GM20000 (cell line): Measurements from ENCODE around the gene TOPBP1.

Experiments used
- DNase-seq: peaks from one replicate; pipeline ENCODE4 v3.0.0; 2012; ENCODE audit warnings: low spot score
- CTCF ChIP-seq: IDR thresholded peaks from 2 replicates; pipeline ENCODE4 v1.5.1; 2012; ENCODE audit warnings: mild to moderate bottlenecking, control low read depth; ENCODE audit errors: extremely low read depth, missing control alignments

Gene TOPBP1

GRCh38 chr3:133629146-133629545 lies 32.6 kb downstream of the TOPBP1 start:
- DNase-seq, result no peak
- no peak for TF ChIP-seq CTCF

- TF ChIP-seq CTCF, result no peak
- DNase-seq, result no peak
These were observed 34.0 kb downstream of the TOPBP1 start for GRCh38 chr3:133627789-133628188.

GRCh38 chr3:133620066-133620784 lies 41.5 kb downstream of the TOPBP1 start:
- DNase-seq, result peak; percentile 74
- no peak for TF ChIP-seq CTCF

GRCh38 chr3:133611534-133611933 lies 50.2 kb downstream of the TOPBP1 start:
- DNase-seq, result no peak
- no peak for TF ChIP-seq CTCF

GRCh38 chr3:133610031-133610430 lies 51.7 kb downstream of the TOPBP1 start:
- no peak for DNase-seq
- no peak for TF ChIP-seq CTCF

- no peak for TF ChIP-seq CTCF
- DNase-seq, result no peak
These were observed 53.4 kb downstream of the TOPBP1 start for GRCh38 chr3:133608388-133608787.

GRCh38 chr3:133607816-133608215 lies 53.9 kb downstream of the TOPBP1 start:
- no peak for TF ChIP-seq CTCF
- DNase-seq, result no peak
